ENCODE results near the gene KRT15. TPM values are rescaled to one million over a fixed set of nuclear protein-coding genes. Genes with fewer than 3 reads are reported as not detected.

Gene KRT15
- total RNA-seq, 1 experiment from 2014 or later = 0.55 TPM

- H3K27ac Mint-ChIP-seq = no peak overlapping the region
Observed at GRCh38 chr17:41545829-41546410, 27.2 kb upstream of the KRT15 start.

GRCh38 chr17:41544935-41545334 is 26.2 kb upstream of the KRT15 start:
- Mint-ChIP-seq H3K4me1 (peaks cover 35% of the 10 kb centered on the region), H3K27ac (no peak overlapping the region), H3K4me3 (no peak overlapping the region), H3K36me3 (peaks cover 3% of the 10 kb centered on the region), H3K27me3 (ENCODE audit: low read depth) (peaks cover 5% of the 10 kb centered on the region), H3K9me3 (peaks cover 9% of the 10 kb centered on the region)
- ChIA-PET POLR2A (interaction anchor here (1.9 kb wide), 1 partner anchor 17 kb away, joined by 5 read pairs; the partner anchor contains the start of gene KRT19), CTCF (interaction anchor here (1.5 to 2.5 kb wide), 6 partner anchors 10 to 121 kb away, joined by 3 to 19 read pairs (median 10); no protein-coding TSS in a partner anchor)
- ATAC-seq (no peak), DNase-seq (ENCODE audit: low spot score) (no peak)
- TF ChIP-seq USF2 (CRISPR knock-in tag; IDR thresholded peaks at IDR 0.05) (no peak), ZSCAN18 (CRISPR knock-in tag; IDR thresholded peaks at IDR 0.05) (no peak), E2F5 (CRISPR knock-in tag; IDR thresholded peaks at IDR 0.05) (no peak), ZNF671 (CRISPR knock-in tag; IDR thresholded peaks at IDR 0.05) (no peak), SMAD4 (CRISPR knock-in tag; IDR thresholded peaks at IDR 0.05) (no peak), FOXP1 (CRISPR knock-in tag; IDR thresholded peaks at IDR 0.05; ENCODE audit: borderline replicate concordance) (no peak), ZNF281 (CRISPR knock-in tag; IDR thresholded peaks at IDR 0.05) (no peak), ERG (CRISPR knock-in tag; IDR thresholded peaks at IDR 0.05) (no peak), IRF1 (CRISPR knock-in tag; IDR thresholded peaks at IDR 0.05) (no peak)

More at GRCh38 chr17:41545829-41546410, 27.2 kb upstream of the KRT15 start:
- peaks cover 31% of the 10 kb centered on the region for H3K4me1 Mint-ChIP-seq
- no peak overlapping the region for H3K4me3 Mint-ChIP-seq
- H3K36me3 Mint-ChIP-seq = peaks cover 3% of the 10 kb centered on the region
- peaks cover 9% of the 10 kb centered on the region for H3K9me3 Mint-ChIP-seq
- peaks cover 5% of the 10 kb centered on the region for H3K27me3 Mint-ChIP-seq (ENCODE audit: low read depth)
- TF ChIP-seq ZNF317 (CRISPR knock-in tag; IDR thresholded peaks at IDR 0.05; ENCODE audit: borderline replicate concordance, low read depth) (no peak), PREB (CRISPR knock-in tag; IDR thresholded peaks at IDR 0.05; ENCODE audit: borderline replicate concordance) (no peak), HMGA2 (CRISPR knock-in tag; IDR thresholded peaks at IDR 0.05) (no peak), HMGXB4 (CRISPR knock-in tag; IDR thresholded peaks at IDR 0.05) (no peak), OVOL2 (CRISPR knock-in tag; IDR thresholded peaks at IDR 0.05; ENCODE audit: borderline replicate concordance) (no peak), CTCF (IDR thresholded peaks at IDR 0.05) (no peak), GABPB1 (CRISPR knock-in tag; IDR thresholded peaks at IDR 0.05) (no peak)
- CTCF ChIA-PET = interaction anchor here (1.9 to 2.5 kb wide), 4 partner anchors 11 to 120 kb away, joined by 8 to 19 read pairs (median 14); no protein-coding TSS in a partner anchor
- POLR2A ChIA-PET = interaction anchor here (1.9 kb wide), 1 partner anchor 18 kb away, joined by 5 read pairs; the partner anchor contains the start of gene KRT19
- ATAC-seq (no peak), DNase-seq (ENCODE audit: low spot score) (no peak)

Measured in WTC11 (cell line).